ENCODE results near the gene PTPRG. TPM values are rescaled to one million over a fixed set of nuclear protein-coding genes. Genes with fewer than 3 reads are reported as not detected.

The PTPRG gene
- total and polyA plus RNA-seq, 2 experiments from 2014 or later: 11.5 to 39.6 TPM

DNA sequence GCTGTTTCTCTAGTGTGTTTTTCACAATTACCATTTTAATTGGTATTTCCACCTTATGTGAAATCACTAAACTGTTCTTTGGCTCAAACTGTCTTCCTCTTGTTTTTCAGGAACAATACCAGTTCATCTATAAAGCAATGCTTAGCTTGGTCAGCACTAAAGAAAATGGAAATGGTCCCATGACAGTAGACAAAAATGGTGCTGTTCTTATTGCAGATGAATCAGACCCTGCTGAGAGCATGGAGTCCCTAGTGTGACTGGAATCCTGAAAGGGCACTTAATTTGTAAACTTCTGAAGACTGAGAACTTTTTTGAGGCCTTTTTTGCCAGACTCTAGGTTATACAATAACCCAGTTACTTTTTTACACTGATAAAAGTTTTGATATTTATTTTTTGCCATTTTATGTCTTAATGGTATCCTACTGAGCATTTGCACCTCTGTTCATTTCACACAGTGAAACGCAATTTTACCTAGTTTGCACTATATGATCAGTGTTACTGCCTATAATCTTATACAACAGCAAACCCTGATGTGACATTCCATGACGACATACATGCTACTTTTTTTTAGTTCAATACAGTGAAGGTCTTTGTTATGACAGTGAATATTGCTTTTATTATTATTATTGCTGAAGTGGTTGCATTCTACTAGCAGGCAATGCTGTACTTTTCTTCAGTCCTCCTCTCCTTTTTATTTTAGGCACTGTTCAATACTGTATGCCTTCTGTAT is 731.8 kb downstream of the PTPRG start:
- no peaks in the 10 kb centered on the region for H3K79me2 ChIP-seq (ENCODE audit: insufficient read depth)
- H3K36me3 ChIP-seq (ENCODE audit: low read depth): peaks cover 14% of the 10 kb centered on the region
- H3K4me3 ChIP-seq: no peak overlapping the region
- H3F3A ChIP-seq (ENCODE audit: insufficient read depth): no peaks in the 10 kb centered on the region
- DNase-seq: no peak
- TF ChIP-seq EZH2 (IDR thresholded peaks at IDR 0.05; ENCODE audit: insufficient read depth, poor library complexity, severe bottlenecking) (no peak), EZH2phosphoT487 (IDR thresholded peaks at IDR 0.05; ENCODE audit: insufficient read depth, low read depth) (no peak)
- no peaks in the 10 kb centered on the region for H3K9me2 ChIP-seq (ENCODE audit: insufficient read depth)
- H3K9me3 ChIP-seq (ENCODE audit: low read depth): no peaks in the 10 kb centered on the region
- H3K4me2 ChIP-seq (ENCODE audit: unreplicated experiment): no peak overlapping the region
- no peaks in the 10 kb centered on the region for H3K4me1 ChIP-seq (ENCODE audit: insufficient read depth)
- in situ Hi-C loops (cut with MboI): no loop called here
- no peaks in the 10 kb centered on the region for H3K27me3 ChIP-seq (replicated peaks; ENCODE audit: insufficient read depth)
- no peak overlapping the region for H2AFZ ChIP-seq
- no peak overlapping the region for H3K9ac ChIP-seq
- no peaks in the 10 kb centered on the region for H4K20me1 ChIP-seq (ENCODE audit: insufficient read depth)
- 95 to 98% methylated on average over 2 of the region's 2 CpGs for WGBS, 2 experiments (ENCODE audit: low coverage in 1 of 2, low lambda C conversion rate in 2 of 2, missing lambda C conversion rate in 2 of 2)
- no peak overlapping the region for H3K27ac ChIP-seq

DNA sequence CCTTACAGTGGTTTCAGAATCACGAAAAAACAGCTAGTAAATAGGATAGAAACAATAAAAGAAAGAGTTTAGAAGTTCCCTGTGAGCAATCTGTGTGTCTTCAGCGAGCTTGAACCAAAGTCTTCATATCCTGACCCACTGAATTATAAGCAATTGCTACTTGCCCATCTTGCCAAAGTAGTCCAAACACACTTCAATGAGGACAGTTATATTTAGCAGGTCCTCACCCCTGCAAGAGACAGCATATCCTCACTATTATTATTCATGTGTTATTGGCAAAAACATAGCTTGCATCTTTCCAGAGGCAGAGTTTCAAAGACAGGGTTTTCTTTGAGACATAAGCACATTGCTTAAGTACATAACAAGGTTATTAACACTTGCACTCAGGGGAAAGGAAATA is 734.2 kb downstream of the PTPRG start:
- Histone ChIP-seq H3K9ac (no peak overlapping the region), H3F3A (ENCODE audit: insufficient read depth) (no peaks in the 10 kb centered on the region), H3K9me3 (ENCODE audit: low read depth) (no peaks in the 10 kb centered on the region), H3K4me1 (ENCODE audit: insufficient read depth) (no peaks in the 10 kb centered on the region), H3K27me3 (replicated peaks; ENCODE audit: insufficient read depth) (no peaks in the 10 kb centered on the region), H3K4me3 (no peak overlapping the region), H3K9me2 (ENCODE audit: insufficient read depth) (no peaks in the 10 kb centered on the region), H3K4me2 (ENCODE audit: unreplicated experiment) (no peak overlapping the region), H3K36me3 (ENCODE audit: low read depth) (peaks cover 14% of the 10 kb centered on the region), H2AFZ (no peak overlapping the region), H3K27ac (no peak overlapping the region), H4K20me1 (ENCODE audit: insufficient read depth) (no peaks in the 10 kb centered on the region), H3K79me2 (ENCODE audit: insufficient read depth) (no peaks in the 10 kb centered on the region)
- no peak for DNase-seq
- TF ChIP-seq EZH2 (IDR thresholded peaks at IDR 0.05; ENCODE audit: insufficient read depth, poor library complexity, severe bottlenecking): no peak
- no peak for TF ChIP-seq EZH2phosphoT487 (IDR thresholded peaks at IDR 0.05; ENCODE audit: insufficient read depth, low read depth)
- in situ Hi-C loops (cut with MboI): no loop called here
- 95 to 96% methylated on average over 2 of the region's 2 CpGs for WGBS, 2 experiments (ENCODE audit: low coverage in 1 of 2, low lambda C conversion rate in 2 of 2, missing lambda C conversion rate in 2 of 2)

DNA sequence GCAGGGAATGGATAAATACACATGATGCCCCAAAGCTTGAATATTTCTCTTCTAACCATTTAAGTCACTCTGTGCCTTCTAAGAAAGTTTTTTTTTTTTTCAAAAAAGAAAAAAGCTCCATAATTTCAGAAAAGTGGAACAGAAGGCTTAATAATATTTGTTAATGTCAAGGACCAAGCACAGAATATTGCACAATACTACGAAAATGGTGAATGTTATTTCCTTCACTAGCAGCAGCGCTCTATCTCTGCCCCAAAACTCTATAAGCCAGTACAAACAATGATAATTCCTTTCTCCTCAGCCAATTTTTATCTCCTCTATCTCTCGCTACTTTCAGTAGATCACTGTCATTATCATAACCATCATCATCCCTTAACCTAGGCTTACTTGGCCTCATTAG is 739.2 kb downstream of the PTPRG start:
- Histone ChIP-seq H3K9ac (no peak overlapping the region), H3K4me2 (ENCODE audit: unreplicated experiment) (no peak overlapping the region), H3K27me3 (replicated peaks; ENCODE audit: insufficient read depth) (no peaks in the 10 kb centered on the region), H3K27ac (no peak overlapping the region), H3K36me3 (ENCODE audit: low read depth) (no peaks in the 10 kb centered on the region), H2AFZ (no peak overlapping the region), H3K9me3 (ENCODE audit: low read depth) (no peaks in the 10 kb centered on the region), H3K79me2 (ENCODE audit: insufficient read depth) (no peaks in the 10 kb centered on the region), H3K4me3 (no peak overlapping the region), H3K4me1 (ENCODE audit: insufficient read depth) (no peaks in the 10 kb centered on the region), H4K20me1 (ENCODE audit: insufficient read depth) (no peaks in the 10 kb centered on the region), H3K9me2 (ENCODE audit: insufficient read depth) (no peaks in the 10 kb centered on the region), H3F3A (ENCODE audit: insufficient read depth) (no peaks in the 10 kb centered on the region)
- DNase-seq: no peak
- TF ChIP-seq EZH2 (IDR thresholded peaks at IDR 0.05; ENCODE audit: insufficient read depth, poor library complexity, severe bottlenecking): no peak
- TF ChIP-seq EZH2phosphoT487 (IDR thresholded peaks at IDR 0.05; ENCODE audit: insufficient read depth, low read depth): no peak
- 98 to 99% methylated on average over 3 of the region's 3 CpGs for WGBS, 2 experiments (ENCODE audit: low coverage in 1 of 2, low lambda C conversion rate in 2 of 2, missing lambda C conversion rate in 2 of 2)
- in situ Hi-C loops (cut with MboI): no loop called here

DNA sequence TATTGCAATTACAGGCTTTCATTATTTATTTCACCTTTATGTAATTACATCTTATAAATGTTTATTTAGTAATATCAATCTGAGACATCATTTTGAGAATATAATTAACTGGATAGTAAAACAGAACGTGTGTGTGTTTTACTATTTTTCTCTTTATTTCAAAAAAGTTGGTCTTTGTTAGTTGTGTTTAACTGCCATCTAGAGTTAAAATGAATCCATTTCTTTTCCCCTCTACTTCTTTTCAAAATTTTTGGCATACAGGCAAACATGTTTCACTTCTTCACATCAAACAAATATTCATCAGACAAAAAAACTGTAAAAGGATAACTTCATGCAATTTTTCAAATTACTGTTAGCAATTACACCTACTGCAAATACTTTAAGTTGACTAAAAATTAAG is 750.8 kb downstream of the PTPRG start:
- H3K4me3 ChIP-seq: no peak overlapping the region
- H3F3A ChIP-seq (ENCODE audit: insufficient read depth): no peaks in the 10 kb centered on the region
- no peaks in the 10 kb centered on the region for H3K79me2 ChIP-seq (ENCODE audit: insufficient read depth)
- no peaks in the 10 kb centered on the region for H3K36me3 ChIP-seq (ENCODE audit: low read depth)
- in situ Hi-C loops (cut with MboI): no loop called here
- H4K20me1 ChIP-seq (ENCODE audit: insufficient read depth): no peaks in the 10 kb centered on the region
- no peaks in the 10 kb centered on the region for H3K4me1 ChIP-seq (ENCODE audit: insufficient read depth)
- no peak overlapping the region for H3K4me2 ChIP-seq (ENCODE audit: unreplicated experiment)
- H3K27me3 ChIP-seq (replicated peaks; ENCODE audit: insufficient read depth): no peaks in the 10 kb centered on the region
- 8 to 13% methylated on average over 1 of the region's 1 CpG for WGBS, 2 experiments (ENCODE audit: low coverage in 1 of 2, low lambda C conversion rate in 2 of 2, missing lambda C conversion rate in 2 of 2)
- no peak for TF ChIP-seq EZH2phosphoT487 (IDR thresholded peaks at IDR 0.05; ENCODE audit: insufficient read depth, low read depth)
- TF ChIP-seq EZH2 (IDR thresholded peaks at IDR 0.05; ENCODE audit: insufficient read depth, poor library complexity, severe bottlenecking): no peak
- H3K9ac ChIP-seq: no peak overlapping the region
- DNase-seq: no peak
- no peaks in the 10 kb centered on the region for H3K9me2 ChIP-seq (ENCODE audit: insufficient read depth)
- H3K27ac ChIP-seq: no peak overlapping the region
- no peak overlapping the region for H2AFZ ChIP-seq
- no peaks in the 10 kb centered on the region for H3K9me3 ChIP-seq (ENCODE audit: low read depth)

Data from GM23248 (cell line).